Measurements from ENCODE around the gene MAPT. TPM values are rescaled to one million over a fixed set of nuclear protein-coding genes. Genes with fewer than 3 reads are reported as not detected.

MAPT gene
- total and polyA plus RNA-seq, 2 of the 13 experiments (the other 11 are each of a cell fraction or from before 2014, with no cell fraction given) = 2.1 to 2.8 TPM

- no peak for TF ChIP-seq SIN3A (IDR thresholded peaks at IDR 0.05; ENCODE audit: borderline replicate concordance, low read depth, low read length)
- TF ChIP-seq ATRX (CRISPR knock-in tag; IDR thresholded peaks at IDR 0.05; ENCODE audit: borderline replicate concordance) = no peak
- no peak for TF ChIP-seq ZNF432 (CRISPR knock-in tag; IDR thresholded peaks at IDR 0.05; ENCODE audit: borderline replicate concordance)
- no peak for TF ChIP-seq CERS6 (CRISPR knock-in tag; IDR thresholded peaks at IDR 0.05)
- no peak for TF ChIP-seq NFATC3 (CRISPR knock-in tag; IDR thresholded peaks at IDR 0.05)
- TF ChIP-seq GFI1 (CRISPR knock-in tag; IDR thresholded peaks at IDR 0.05; ENCODE audit: borderline replicate concordance) = no peak
- peak; percentile 29; the same call in 1 of the 2 replicates for TF ChIP-seq MAZ (IDR thresholded peaks at IDR 0.05; ENCODE audit: borderline replicate concordance, low read depth, low read length)
- TF ChIP-seq MAZ (CRISPR knock-in tag; IDR thresholded peaks at IDR 0.05; ENCODE audit: low read depth) = no peak
- no peak for TF ChIP-seq SIX4 (CRISPR knock-in tag; IDR thresholded peaks at IDR 0.05)
- TF ChIP-seq POLR2G (IDR thresholded peaks at IDR 0.05; ENCODE audit: low read depth, low read length) = peak; percentile 42; the same call in 1 of the 2 replicates
- peak; percentile 93 for TF ChIP-seq ZNF800 (CRISPR knock-in tag; IDR thresholded peaks at IDR 0.05)
- TF ChIP-seq ZNF563 (CRISPR knock-in tag; IDR thresholded peaks at IDR 0.05) = no peak
- no peak for TF ChIP-seq ZSCAN30 (CRISPR knock-in tag; IDR thresholded peaks at IDR 0.05)
- TF ChIP-seq ZNF33A (CRISPR knock-in tag; IDR thresholded peaks at IDR 0.05; ENCODE audit: borderline replicate concordance) = no peak
- no peak for TF ChIP-seq ZNF251 (CRISPR knock-in tag; IDR thresholded peaks at IDR 0.05)
- TF ChIP-seq ARNT2 (CRISPR knock-in tag; IDR thresholded peaks at IDR 0.05; ENCODE audit: low read depth) = 0 out of 2 replicates have a peak, but pooled peaks have one; percentile 12
- no peak for TF ChIP-seq WIZ (CRISPR knock-in tag; IDR thresholded peaks at IDR 0.05)
- peak; percentile 63 for TF ChIP-seq TEAD3 (CRISPR knock-in tag; optimal IDR thresholded peaks at IDR 0.05; ENCODE audit: borderline replicate concordance)
- no peak for TF ChIP-seq NPAS2 (CRISPR knock-in tag; IDR thresholded peaks at IDR 0.05; ENCODE audit: borderline replicate concordance)
- no peak for TF ChIP-seq GMEB1 (CRISPR knock-in tag; IDR thresholded peaks at IDR 0.05; ENCODE audit: borderline replicate concordance)
Measured at GRCh38 chr17:45948881-45949624, 54.7 kb downstream of the MAPT start (continued).

Data from HepG2 (cell line).